Sigmoid colon (tissue), 7 donors: Measurements from ENCODE around the gene ARMH3. TPM values are rescaled to one million over a fixed set of nuclear protein-coding genes. Genes with fewer than 3 reads are reported as not detected.

Experiments
- DNase-seq: peaks from one replicate; pipeline ENCODE4 v3.0.0-alpha.2; 2019
- H3K27ac ChIP-seq, 4 donors: fragments of 200-600 bp; sonication (generic); one replicate each; pipeline ENCODE4 v1.5.1; 2016 to 2019; ENCODE audit warnings: mild to moderate bottlenecking in 1 of 4
- H3K27me3 ChIP-seq, 3 donors: fragments of 200-600 bp; sonication (generic); one replicate each; pipeline ENCODE4 v1.5.1; 2019; ENCODE audit warnings: mild to moderate bottlenecking in 1 of 3
- H3K36me3 ChIP-seq, 4 donors: fragments of 200-600 bp; sonication (generic); one replicate each; pipeline ENCODE4 v1.5.1; 2016 to 2019
- H3K4me1 ChIP-seq, 4 donors: fragments of 200-600 bp; sonication (generic); one replicate each; pipeline ENCODE4 v1.5.1; 2017 to 2019
- H3K4me3 ChIP-seq, 4 donors: fragments of 200-600 bp; sonication (generic); one replicate each; pipeline ENCODE4 v1.5.1; 2017 to 2019; ENCODE audit warnings: mild to moderate bottlenecking in 2 of 4, moderate library complexity in 1 of 4
- H3K9me3 ChIP-seq, 4 donors: fragments of 200-600 bp in 3 of 4; sonication (generic) in 3 of 4; one replicate each; pipeline versions ENCODE4 v1.5.1 to v1.6.1; 2013 to 2019
- EP300 ChIP-seq, 4 donors: sonication (generic); formaldehyde crosslinking; IDR thresholded peaks; one replicate each; pipeline ENCODE4 v1.6.1; 2017; ENCODE audit warnings: antibody characterized with exemption in 4 of 4
- POLR2A ChIP-seq, 2 donors: fragments of 450-650 bp; IDR thresholded peaks; one replicate each; pipeline ENCODE4 v1.6.1; 2016; ENCODE audit warnings: antibody characterized with exemption in 2 of 2, mild to moderate bottlenecking in 2 of 2, moderate library complexity in 2 of 2
- POLR2AphosphoS5 ChIP-seq, 4 donors: sonication (generic); formaldehyde crosslinking; IDR thresholded peaks; one replicate each; pipeline ENCODE4 v1.6.1; 2017; ENCODE audit warnings: antibody characterized with exemption in 4 of 4
- WGBS, 2 donors: extraction: QIAGEN DNeasy Blood & Tissue Kit; methylation state at CpG; one replicate each; pipeline ENCODE4 v1.1.7; 2013; 5-methylcytosine and 5-hydroxymethylcytosine counted together
- intact Hi-C: fragments of 100-400 bp; cut with DNase I; formaldehyde crosslinking; loops from one replicate; pipeline ENCODE4 v1.15.1; 2023
- polyA plus RNA-seq, 3 donors: library from polyadenylated mRNA; stranded (reverse); fragments of 200-250 nt; gene quantifications; one replicate each; pipeline ENCODE4 v1.2.3, GENCODE V29; 2013
- total RNA-seq, 4 donors: library from RNA; depleted of rRNA; stranded (reverse); fragments of >200 nt; gene quantifications; one replicate each; pipeline ENCODE4 v1.1.0, GENCODE V29; 2016
- TF ChIP-seq, protein P1 (sequence below), 4 experiments: fragments of 450-650 bp in 3 of 4; fragments of 200-600 bp in 1 of 4; IDR thresholded peaks; one replicate each; pipeline ENCODE4 v1.5.1; 2016 to 2019; ENCODE audit warnings: antibody characterized with exemption in 4 of 4, mild to moderate bottlenecking in 3 of 4, moderate library complexity in 2 of 4
- donor health status: healthy with polysubstance abuse.
- donor health status: Bipolar disorder and iron deficiency.
- donor health status: healthy.

The ARMH3 gene
- total and polyA plus RNA-seq, 7 donors, result 17.4 to 23.2 (median 19.1) TPM

DNA sequence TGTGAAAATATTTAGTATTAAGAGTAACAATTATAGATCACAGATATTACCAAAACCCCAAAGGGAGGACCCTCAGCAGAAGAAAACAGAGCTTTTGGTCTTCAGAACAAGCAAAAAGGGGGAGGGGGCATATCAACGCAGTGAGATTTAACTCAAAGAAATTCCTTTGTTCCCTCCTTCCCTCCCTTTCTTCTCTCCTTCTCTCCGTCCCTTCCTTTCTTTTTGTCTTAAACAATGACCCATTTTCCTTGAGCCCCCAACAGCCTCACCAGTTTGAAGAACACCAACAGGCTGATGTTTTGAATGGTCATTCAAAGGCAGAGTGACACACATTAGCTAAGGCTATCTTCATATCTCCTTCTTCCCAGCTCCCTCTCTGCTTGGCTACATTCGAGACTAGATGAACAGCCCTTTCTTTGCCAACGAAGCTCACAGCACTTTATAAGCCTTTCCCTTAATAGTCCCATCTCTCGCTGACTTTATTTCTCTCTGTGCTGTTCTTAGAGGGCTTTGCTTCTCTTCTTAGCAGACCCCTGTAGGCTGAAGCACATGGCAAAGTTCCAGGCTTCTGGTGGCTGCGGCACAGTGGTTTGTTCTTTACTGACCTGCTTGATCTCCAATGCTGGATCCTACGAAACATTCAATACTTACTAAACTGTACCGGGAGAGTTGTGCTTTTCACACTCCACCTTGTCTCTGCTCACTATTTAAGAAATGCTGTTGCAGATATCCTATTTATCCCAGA, 136.8 kb downstream of the ARMH3 start:
- Histone ChIP-seq H3K27ac (no peak overlapping the region), H3K27me3 (no peaks in the 10 kb centered on the region), H3K4me3 (no peak overlapping the region), H3K36me3 (no peaks in the 10 kb centered on the region), H3K9me3 (no peaks in the 10 kb centered on the region), H3K4me1 (peaks cover 0 to 7% (median 3%) of the 10 kb centered on the region in 4 donors)
- WGBS, 2 donors, result 89 to 91% methylated on average over 8 of the region's 8 CpGs
- no peak for DNase-seq
- TF ChIP-seq, protein P1, sequence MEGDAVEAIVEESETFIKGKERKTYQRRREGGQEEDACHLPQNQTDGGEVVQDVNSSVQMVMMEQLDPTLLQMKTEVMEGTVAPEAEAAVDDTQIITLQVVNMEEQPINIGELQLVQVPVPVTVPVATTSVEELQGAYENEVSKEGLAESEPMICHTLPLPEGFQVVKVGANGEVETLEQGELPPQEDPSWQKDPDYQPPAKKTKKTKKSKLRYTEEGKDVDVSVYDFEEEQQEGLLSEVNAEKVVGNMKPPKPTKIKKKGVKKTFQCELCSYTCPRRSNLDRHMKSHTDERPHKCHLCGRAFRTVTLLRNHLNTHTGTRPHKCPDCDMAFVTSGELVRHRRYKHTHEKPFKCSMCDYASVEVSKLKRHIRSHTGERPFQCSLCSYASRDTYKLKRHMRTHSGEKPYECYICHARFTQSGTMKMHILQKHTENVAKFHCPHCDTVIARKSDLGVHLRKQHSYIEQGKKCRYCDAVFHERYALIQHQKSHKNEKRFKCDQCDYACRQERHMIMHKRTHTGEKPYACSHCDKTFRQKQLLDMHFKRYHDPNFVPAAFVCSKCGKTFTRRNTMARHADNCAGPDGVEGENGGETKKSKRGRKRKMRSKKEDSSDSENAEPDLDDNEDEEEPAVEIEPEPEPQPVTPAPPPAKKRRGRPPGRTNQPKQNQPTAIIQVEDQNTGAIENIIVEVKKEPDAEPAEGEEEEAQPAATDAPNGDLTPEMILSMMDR (IDR thresholded peaks at IDR 0.05), result no peak
- TF ChIP-seq EP300 (IDR thresholded peaks at IDR 0.05) (no peak), POLR2A (IDR thresholded peaks at IDR 0.05) (no peak), POLR2AphosphoS5 (IDR thresholded peaks at IDR 0.05) (no peak)
- intact Hi-C loops, result no loop called here

DNA sequence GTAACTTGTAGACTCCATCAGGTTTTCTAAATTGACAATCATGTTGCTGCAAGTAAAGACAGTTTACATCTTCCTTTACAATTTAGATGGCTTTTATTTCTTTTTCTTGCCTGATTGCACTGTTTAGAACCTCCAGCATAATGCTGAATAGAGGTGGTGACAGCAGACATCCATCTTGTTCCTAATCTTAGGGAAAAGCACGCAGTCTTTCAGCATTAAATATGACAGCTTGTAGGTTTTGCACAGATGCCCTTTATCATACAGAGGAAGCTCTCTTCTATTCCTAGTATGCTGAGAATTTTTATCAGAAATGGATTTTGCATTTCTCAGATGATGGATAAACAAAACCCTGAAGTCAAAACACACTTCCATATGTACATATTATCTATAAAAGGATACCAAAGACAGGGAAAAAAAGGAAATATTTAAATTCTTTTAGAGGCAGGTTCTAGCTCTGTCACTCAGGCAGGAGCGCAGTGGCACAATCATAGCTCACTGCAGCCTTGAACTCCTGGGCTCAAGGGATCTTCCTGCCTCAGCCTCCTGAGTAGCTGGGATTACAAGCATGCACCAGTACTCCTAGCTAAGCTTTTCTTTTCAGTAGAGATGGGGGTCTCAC, 143.3 kb downstream of the ARMH3 start:
- H3K4me1 ChIP-seq, result peaks cover 0 to 6% (median 2%) of the 10 kb centered on the region in 4 donors
- DNase-seq, result no peak
- intact Hi-C loops, result no loop called here
- H3K27me3 ChIP-seq, result no peaks in the 10 kb centered on the region
- TF ChIP-seq POLR2A (IDR thresholded peaks at IDR 0.05), result no peak
- TF ChIP-seq, protein P1 (IDR thresholded peaks at IDR 0.05), result no peak
- H3K4me3 ChIP-seq, result no peak overlapping the region
- no peaks in the 10 kb centered on the region for H3K9me3 ChIP-seq
- 92 to 98% methylated on average over 2 of the region's 2 CpGs for WGBS, 2 donors
- H3K27ac ChIP-seq, result no peak overlapping the region
- peaks cover 0 to 13% (median 0%) of the 10 kb centered on the region in 4 donors for H3K36me3 ChIP-seq

DNA sequence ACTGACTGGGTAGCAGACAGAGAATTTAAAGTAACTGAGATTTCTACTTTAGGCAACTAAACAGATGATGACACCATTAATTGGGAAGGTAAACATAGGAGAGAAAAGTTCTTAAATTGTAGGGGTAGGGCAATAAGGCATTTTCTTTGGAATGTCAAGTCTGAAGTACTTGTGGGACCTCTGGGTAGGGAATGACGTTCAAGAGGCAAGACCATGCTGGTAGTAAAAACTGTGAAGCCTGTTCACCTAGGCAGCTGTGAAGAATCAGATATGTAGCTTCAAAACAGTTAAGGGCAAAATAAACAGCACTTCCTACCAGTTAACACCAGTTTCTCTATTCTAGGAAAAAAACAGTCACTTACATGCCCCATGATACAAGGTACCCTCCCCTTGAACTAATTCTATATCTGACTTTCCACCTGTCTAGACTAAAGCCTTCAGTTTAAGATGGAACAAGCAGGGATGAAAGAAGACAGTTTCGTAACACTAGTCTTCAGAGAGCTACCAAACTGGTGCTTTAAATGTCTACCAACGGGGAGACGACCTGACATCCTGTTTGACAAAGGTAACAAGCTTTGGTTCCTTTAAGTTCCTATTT, 149.3 kb downstream of the ARMH3 start:
- Histone ChIP-seq H3K9me3 (no peaks in the 10 kb centered on the region), H3K4me1 (no peaks in the 10 kb centered on the region), H3K27me3 (no peaks in the 10 kb centered on the region), H3K27ac (no peak overlapping the region), H3K4me3 (no peak overlapping the region), H3K36me3 (peaks cover 0 to 17% (median 0%) of the 10 kb centered on the region in 4 donors)
- no peak for DNase-seq
- 80 to 92% methylated on average over 4 of the region's 4 CpGs for WGBS, 2 donors
- no peak for TF ChIP-seq POLR2AphosphoS5 (IDR thresholded peaks at IDR 0.05)
- TF ChIP-seq EP300 (IDR thresholded peaks at IDR 0.05), result no peak
- TF ChIP-seq, protein P1 (IDR thresholded peaks at IDR 0.05), result no peak
- TF ChIP-seq POLR2A (IDR thresholded peaks at IDR 0.05), result no peak
- intact Hi-C loops, result no loop called here

DNA sequence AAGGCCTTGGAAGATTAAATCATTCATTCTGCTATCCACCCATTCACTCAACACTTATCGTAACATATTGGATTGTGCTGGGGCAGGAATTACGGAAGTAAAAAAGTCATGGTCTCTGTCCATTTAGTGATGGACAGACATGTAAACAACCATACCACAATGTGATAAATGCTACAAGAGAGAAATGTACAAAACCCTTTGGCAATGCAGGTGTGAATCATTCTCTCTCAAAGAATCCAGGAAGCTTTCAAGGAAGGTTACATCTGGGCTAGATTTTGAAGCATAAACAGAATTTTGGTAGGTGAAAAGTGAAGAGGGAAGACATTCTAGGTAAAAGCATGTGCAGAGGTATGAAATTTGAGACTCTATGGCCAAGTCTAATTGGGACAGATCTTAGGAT, 150.7 kb downstream of the ARMH3 start:
- Histone ChIP-seq H3K4me1 (no peaks in the 10 kb centered on the region), H3K27ac (no peak overlapping the region), H3K27me3 (no peaks in the 10 kb centered on the region), H3K4me3 (no peak overlapping the region), H3K36me3 (peaks cover 0 to 7% (median 0%) of the 10 kb centered on the region in 4 donors), H3K9me3 (no peaks in the 10 kb centered on the region)
- WGBS, 2 donors, result 98 to 99% methylated on average over 2 of the region's 2 CpGs
- intact Hi-C loops, result no loop called here
- DNase-seq, result no peak
- TF ChIP-seq POLR2AphosphoS5 (IDR thresholded peaks at IDR 0.05), result no peak
- TF ChIP-seq POLR2A (IDR thresholded peaks at IDR 0.05), result no peak

DNA sequence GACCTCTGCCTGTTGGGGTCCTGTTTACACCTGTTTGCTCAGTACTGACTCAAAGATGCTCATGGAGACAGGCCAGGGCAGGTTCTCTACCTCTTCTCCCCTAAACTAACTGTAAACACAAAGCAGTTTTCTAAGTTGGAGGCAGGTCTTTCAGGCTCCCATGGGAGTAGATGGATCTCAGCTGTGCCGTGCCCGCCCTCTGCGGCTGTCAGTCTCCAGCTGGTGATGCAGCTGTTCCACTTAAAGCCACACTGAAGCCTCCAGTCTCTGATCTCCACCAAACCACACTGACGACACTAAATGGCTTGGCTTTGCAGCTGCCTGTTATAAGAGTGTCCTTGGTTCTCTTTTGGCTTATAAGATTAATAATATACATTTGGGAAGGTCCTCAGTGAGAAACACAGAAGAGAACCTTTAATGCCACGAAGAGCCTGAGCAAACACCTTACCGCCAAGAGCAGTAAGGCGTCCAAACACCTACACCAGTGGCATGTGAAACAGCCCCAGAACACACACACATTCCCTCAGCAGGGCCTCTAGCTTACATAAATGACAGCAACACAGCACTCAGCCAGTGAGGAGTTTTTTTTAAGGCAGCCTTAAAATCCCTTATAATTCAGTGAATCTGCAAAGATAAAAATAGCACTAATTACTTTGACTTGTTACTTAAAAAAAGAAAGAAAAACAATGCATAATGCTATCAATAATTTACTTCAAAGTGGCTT, 152.0 kb downstream of the ARMH3 start:
- intact Hi-C loops, result no loop called here
- no peaks in the 10 kb centered on the region for H3K9me3 ChIP-seq
- 61 to 89% methylated on average over 7 of the region's 7 CpGs for WGBS, 2 donors

More for the DNA sequence above, 152.0 kb downstream of the ARMH3 start:
- Histone ChIP-seq H3K4me1 (no peaks in the 10 kb centered on the region), H3K27me3 (no peaks in the 10 kb centered on the region), H3K4me3 (no peak overlapping the region), H3K36me3 (peaks cover 0 to 7% (median 0%) of the 10 kb centered on the region in 4 donors), H3K27ac (no peak overlapping the region)
- no peak for DNase-seq
- TF ChIP-seq, protein P1 (IDR thresholded peaks at IDR 0.05), result no peak
- TF ChIP-seq POLR2AphosphoS5 (IDR thresholded peaks at IDR 0.05) (no peak), POLR2A (IDR thresholded peaks at IDR 0.05) (no peak), EP300 (IDR thresholded peaks at IDR 0.05) (no peak)
